ENCODE measurements around the gene SRPK3. TPM values are rescaled to one million over a fixed set of nuclear protein-coding genes. Genes with fewer than 3 reads are reported as not detected.

SRPK3 gene
- total RNA-seq, 1 donor from 2014 or later, result not detected

GRCh38 chrX:153803211-153804099 lies 22.6 kb downstream of the SRPK3 start:
- no peaks in the 10 kb centered on the region for H3K9me3 Mint-ChIP-seq (ENCODE audit: unreplicated experiment)
- H3K4me1 Mint-ChIP-seq (ENCODE audit: unreplicated experiment), result no peaks in the 10 kb centered on the region
- no peak for TF ChIP-seq CTCF (IDR thresholded peaks at IDR 0.05)
- H3K27me3 Mint-ChIP-seq (ENCODE audit: unreplicated experiment), result no peaks in the 10 kb centered on the region
- H3K36me3 Mint-ChIP-seq (ENCODE audit: unreplicated experiment), result no peaks in the 10 kb centered on the region
- H3K27ac Mint-ChIP-seq (ENCODE audit: unreplicated experiment), result no peak overlapping the region
- H3K4me3 Mint-ChIP-seq (ENCODE audit: unreplicated experiment), result no peak overlapping the region
- DNase-seq (ENCODE audit: extremely low spot score, unreplicated experiment), result no peak

- Mint-ChIP-seq H3K27me3 (ENCODE audit: unreplicated experiment) (no peaks in the 10 kb centered on the region), H3K27ac (ENCODE audit: unreplicated experiment) (no peak overlapping the region), H3K4me3 (ENCODE audit: unreplicated experiment) (no peak overlapping the region), H3K36me3 (ENCODE audit: unreplicated experiment) (no peaks in the 10 kb centered on the region), H3K4me1 (ENCODE audit: unreplicated experiment) (no peaks in the 10 kb centered on the region), H3K9me3 (ENCODE audit: unreplicated experiment) (no peaks in the 10 kb centered on the region)
- DNase-seq (ENCODE audit: extremely low spot score, unreplicated experiment), result no peak
- TF ChIP-seq CTCF (IDR thresholded peaks at IDR 0.05), result no peak
These were observed 23.3 kb downstream of the SRPK3 start for GRCh38 chrX:153804100-153804595.

- TF ChIP-seq CTCF (IDR thresholded peaks at IDR 0.05), result no peak
- H3K27ac Mint-ChIP-seq (ENCODE audit: unreplicated experiment), result no peak overlapping the region
These were observed 23.8 kb downstream of the SRPK3 start for GRCh38 chrX:153804621-153805020.

GRCh38 chrX:153805436-153805835 lies 24.6 kb downstream of the SRPK3 start:
- H3K4me3 Mint-ChIP-seq (ENCODE audit: unreplicated experiment), result no peak overlapping the region
- no peaks in the 10 kb centered on the region for H3K36me3 Mint-ChIP-seq (ENCODE audit: unreplicated experiment)
- no peaks in the 10 kb centered on the region for H3K9me3 Mint-ChIP-seq (ENCODE audit: unreplicated experiment)
- TF ChIP-seq CTCF (IDR thresholded peaks at IDR 0.05), result no peak
- no peak for DNase-seq (ENCODE audit: extremely low spot score, unreplicated experiment)
- H3K27ac Mint-ChIP-seq (ENCODE audit: unreplicated experiment), result no peak overlapping the region
- H3K27me3 Mint-ChIP-seq (ENCODE audit: unreplicated experiment), result no peaks in the 10 kb centered on the region
- H3K4me1 Mint-ChIP-seq (ENCODE audit: unreplicated experiment), result no peaks in the 10 kb centered on the region

More at GRCh38 chrX:153804621-153805020, 23.8 kb downstream of the SRPK3 start:
- Mint-ChIP-seq H3K27me3 (ENCODE audit: unreplicated experiment) (no peaks in the 10 kb centered on the region), H3K4me3 (ENCODE audit: unreplicated experiment) (no peak overlapping the region), H3K36me3 (ENCODE audit: unreplicated experiment) (no peaks in the 10 kb centered on the region), H3K9me3 (ENCODE audit: unreplicated experiment) (no peaks in the 10 kb centered on the region), H3K4me1 (ENCODE audit: unreplicated experiment) (no peaks in the 10 kb centered on the region)
- DNase-seq (ENCODE audit: extremely low spot score, unreplicated experiment), result no peak

GRCh38 chrX:153806999-153807575 lies 26.2 kb downstream of the SRPK3 start:
- Mint-ChIP-seq H3K36me3 (ENCODE audit: unreplicated experiment) (no peaks in the 10 kb centered on the region), H3K9me3 (ENCODE audit: unreplicated experiment) (no peaks in the 10 kb centered on the region), H3K27me3 (ENCODE audit: unreplicated experiment) (no peaks in the 10 kb centered on the region), H3K4me3 (ENCODE audit: unreplicated experiment) (no peak overlapping the region), H3K4me1 (ENCODE audit: unreplicated experiment) (no peaks in the 10 kb centered on the region), H3K27ac (ENCODE audit: unreplicated experiment) (no peak overlapping the region)
- TF ChIP-seq CTCF (IDR thresholded peaks at IDR 0.05), result no peak
- no peak for DNase-seq (ENCODE audit: extremely low spot score, unreplicated experiment)

All from osteocyte (in vitro differentiated cells).